HG02970 (cell line): ENCODE measurements around the gene SPTAN1.

Source experiments
- ATAC-seq: cut with Tn5 transposase; IDR thresholded peaks from one replicate; pipeline ENCODE4 v1.9.1; 2021; ENCODE audit warnings: mild to moderate bottlenecking, moderate library complexity, moderate number of reproducible peaks; ENCODE audit not compliant: unreplicated experiment, low FRiP score

The SPTAN1 gene

GRCh38 chr9:128593856-128594255 lies 41.5 kb downstream of the SPTAN1 start:
- no peak for ATAC-seq

- no peak for ATAC-seq
These were observed 43.1 kb downstream of the SPTAN1 start for GRCh38 chr9:128595471-128595870.

GRCh38 chr9:128600099-128600498 lies 47.7 kb downstream of the SPTAN1 start:
- ATAC-seq: no peak

- no peak for ATAC-seq
These were observed 51.3 kb downstream of the SPTAN1 start for GRCh38 chr9:128603697-128604096.

- no peak for ATAC-seq
These were observed 55.4 kb downstream of the SPTAN1 start for GRCh38 chr9:128607642-128608350.

GRCh38 chr9:128610897-128611296 lies 58.5 kb downstream of the SPTAN1 start:
- ATAC-seq: no peak

- ATAC-seq: no peak
These were observed 59.4 kb downstream of the SPTAN1 start for GRCh38 chr9:128611600-128612394.

GRCh38 chr9:128614728-128615127 lies 62.3 kb downstream of the SPTAN1 start:
- ATAC-seq: no peak

- no peak for ATAC-seq
These were observed 63.2 kb downstream of the SPTAN1 start for GRCh38 chr9:128615571-128615970.

- ATAC-seq: no peak
These were observed 65.6 kb downstream of the SPTAN1 start for GRCh38 chr9:128617943-128618342.

GRCh38 chr9:128619127-128619526 lies 66.7 kb downstream of the SPTAN1 start:
- ATAC-seq: no peak

GRCh38 chr9:128619779-128620178 lies 67.4 kb downstream of the SPTAN1 start:
- no peak for ATAC-seq

GRCh38 chr9:128621730-128622455 lies 69.5 kb downstream of the SPTAN1 start:
- ATAC-seq: no peak

- ATAC-seq: no peak
These were observed 72.2 kb downstream of the SPTAN1 start for GRCh38 chr9:128624566-128624965.

GRCh38 chr9:128625391-128626146 lies 73.2 kb downstream of the SPTAN1 start:
- ATAC-seq: no peak

- ATAC-seq: no peak
These were observed 73.8 kb downstream of the SPTAN1 start for GRCh38 chr9:128626181-128626580.

- no peak for ATAC-seq
These were observed 74.8 kb downstream of the SPTAN1 start for GRCh38 chr9:128627127-128627715.

GRCh38 chr9:128627906-128628305 lies 75.5 kb downstream of the SPTAN1 start:
- ATAC-seq: no peak

- no peak for ATAC-seq
These were observed 76.2 kb downstream of the SPTAN1 start for GRCh38 chr9:128628471-128629048.

- no peak for ATAC-seq
These were observed 76.7 kb downstream of the SPTAN1 start for GRCh38 chr9:128629136-128629535.
